ENCODE measurements around the gene RPGRIP1L.

Gene RPGRIP1L

DNA sequence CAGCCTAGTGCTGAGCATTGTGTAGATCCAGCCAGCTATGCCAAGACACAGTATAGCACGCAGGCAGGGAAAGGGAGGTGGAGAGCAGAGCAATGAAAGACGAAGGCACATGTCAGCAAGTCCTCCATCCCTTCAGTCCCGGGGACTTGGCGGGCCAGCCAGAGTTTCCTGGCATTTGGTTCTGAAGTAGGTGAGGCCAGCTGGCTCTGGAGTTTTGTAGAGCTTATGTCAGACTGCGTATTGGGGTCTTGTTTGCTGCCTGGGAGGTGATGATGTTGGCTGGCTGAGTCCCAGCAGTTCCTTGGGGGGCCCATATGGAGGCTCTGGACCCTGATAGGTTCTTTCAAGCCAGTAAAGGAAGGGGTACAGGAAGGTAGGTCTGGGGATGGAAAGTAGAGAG, 144.9 kb downstream of the RPGRIP1L start:
- TF ChIP-seq, protein P1, sequence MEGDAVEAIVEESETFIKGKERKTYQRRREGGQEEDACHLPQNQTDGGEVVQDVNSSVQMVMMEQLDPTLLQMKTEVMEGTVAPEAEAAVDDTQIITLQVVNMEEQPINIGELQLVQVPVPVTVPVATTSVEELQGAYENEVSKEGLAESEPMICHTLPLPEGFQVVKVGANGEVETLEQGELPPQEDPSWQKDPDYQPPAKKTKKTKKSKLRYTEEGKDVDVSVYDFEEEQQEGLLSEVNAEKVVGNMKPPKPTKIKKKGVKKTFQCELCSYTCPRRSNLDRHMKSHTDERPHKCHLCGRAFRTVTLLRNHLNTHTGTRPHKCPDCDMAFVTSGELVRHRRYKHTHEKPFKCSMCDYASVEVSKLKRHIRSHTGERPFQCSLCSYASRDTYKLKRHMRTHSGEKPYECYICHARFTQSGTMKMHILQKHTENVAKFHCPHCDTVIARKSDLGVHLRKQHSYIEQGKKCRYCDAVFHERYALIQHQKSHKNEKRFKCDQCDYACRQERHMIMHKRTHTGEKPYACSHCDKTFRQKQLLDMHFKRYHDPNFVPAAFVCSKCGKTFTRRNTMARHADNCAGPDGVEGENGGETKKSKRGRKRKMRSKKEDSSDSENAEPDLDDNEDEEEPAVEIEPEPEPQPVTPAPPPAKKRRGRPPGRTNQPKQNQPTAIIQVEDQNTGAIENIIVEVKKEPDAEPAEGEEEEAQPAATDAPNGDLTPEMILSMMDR (IDR thresholded peaks at IDR 0.05; ENCODE audit: low read depth, low read length) = no peak
- H3K4me3 ChIP-seq (ENCODE audit: low read depth, low read length) = no peak overlapping the region

DNA sequence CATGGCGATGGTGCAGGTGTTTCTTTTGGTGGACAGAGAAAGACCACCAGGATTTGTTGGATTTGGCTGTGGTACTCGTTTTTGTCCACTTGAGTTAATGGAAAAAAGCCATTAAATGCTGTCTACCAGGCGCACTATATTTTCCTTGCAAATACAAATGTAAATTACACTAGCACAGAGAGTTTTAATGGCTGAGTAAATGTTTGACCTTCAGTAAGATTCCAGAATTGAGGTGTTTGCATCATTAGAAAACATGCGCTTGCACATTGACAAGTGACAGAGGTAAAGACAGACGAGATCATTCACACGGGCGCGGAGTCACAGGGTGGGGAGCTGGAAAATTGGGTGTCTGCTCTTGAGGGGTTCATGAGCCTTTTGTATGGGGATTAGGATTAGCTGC, 147.1 kb downstream of the RPGRIP1L start:
- TF ChIP-seq, protein P1 (IDR thresholded peaks at IDR 0.05; ENCODE audit: low read depth, low read length) = no peak
- H3K4me3 ChIP-seq (ENCODE audit: low read depth, low read length) = no peak overlapping the region

DNA sequence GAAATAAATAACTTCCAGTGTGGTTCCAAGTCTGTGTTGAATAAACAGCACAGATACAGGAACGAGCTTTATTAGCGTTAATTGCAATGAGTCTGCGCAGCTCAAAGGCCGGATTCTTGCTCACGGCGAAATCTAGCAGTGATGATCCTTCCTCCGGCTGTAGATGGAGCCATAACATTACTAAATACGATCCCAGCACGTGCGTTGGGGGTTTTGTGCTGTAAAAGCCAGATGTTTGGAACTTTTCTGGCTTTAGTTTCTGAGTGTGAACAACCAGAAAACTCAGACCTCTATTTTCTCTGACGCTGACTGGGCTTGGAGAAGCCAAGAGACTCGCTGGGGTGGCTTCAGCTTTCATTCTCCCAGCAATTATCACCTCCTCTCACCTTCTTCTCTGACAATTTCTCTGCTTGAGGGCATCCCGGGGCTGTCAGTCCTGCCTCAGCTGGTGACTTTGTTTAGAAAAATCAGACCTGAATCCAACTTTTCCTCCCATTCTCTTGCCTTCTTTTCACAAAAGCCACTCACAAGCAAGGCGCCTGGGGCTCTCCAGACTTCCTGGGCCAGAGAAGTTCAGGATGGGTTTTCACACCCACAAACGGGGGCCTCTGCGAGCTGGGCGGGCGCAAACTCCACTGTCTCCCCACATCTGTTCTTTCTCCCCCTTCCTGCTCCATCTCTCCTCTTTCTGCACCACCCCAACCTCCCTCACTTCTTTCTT, 153.5 kb downstream of the RPGRIP1L start:
- TF ChIP-seq, protein P1 (IDR thresholded peaks at IDR 0.05; ENCODE audit: low read depth, low read length) = peak; percentile 61
- H3K4me3 ChIP-seq (ENCODE audit: low read depth, low read length) = no peak overlapping the region
